BJ (cell line): Measurements from ENCODE around the gene SETD5. TPM values are rescaled to one million over a fixed set of nuclear protein-coding genes. Genes with fewer than 3 reads are reported as not detected.
A peak's percentile ranks its signal among the peaks of the same experiment; 100 is the strongest.

Source experiments
- CTCF ChIA-PET: fragments of 350-600 bp; formaldehyde crosslinking; extraction: SDS; loops from one replicate; lab custom pipeline; 2021; ENCODE audit warnings: antibody characterized with exemption, inconsistent platforms; lab: Yijun Ruan, JAX
- POLR2A ChIA-PET: fragments of 300-600 bp; sonication (Branson Sonifier 250); formaldehyde crosslinking; extraction: SDS; loops from one replicate; lab custom pipeline; 2021; ENCODE audit warnings: antibody characterized with exemption; lab: Charles Lee
- DNase-seq: peaks from one replicate; pipeline ENCODE4 v3.0.0-alpha.2; 2011; ENCODE audit warnings: low read depth
- H3K27me3 ChIP-seq: 2 replicates; pipeline ENCODE4 v1.6.0; 2011; ENCODE audit warnings: low read length; ENCODE audit not compliant: control insufficient read depth, insufficient read depth
- H3K36me3 ChIP-seq: 2 replicates; pipeline ENCODE4 v1.5.1; 2011; ENCODE audit warnings: low read length; ENCODE audit not compliant: control insufficient read depth, insufficient read depth
- H3K4me3 ChIP-seq: 2 replicates; pipeline ENCODE4 v1.5.1; 2011; ENCODE audit warnings: low read depth, mild to moderate bottlenecking, control low read depth, low read length
- CTCF ChIP-seq: IDR thresholded peaks from 2 replicates; pipeline ENCODE4 v1.5.1; 2011; ENCODE audit warnings: low read depth, mild to moderate bottlenecking, control low read depth, inconsistent platforms, low read length, moderate library complexity; ENCODE audit not compliant: insufficient read depth
- polyA plus RNA-seq: library from polyadenylated mRNA; depleted of rRNA; stranded (reverse); fragments of >200 nt; gene quantifications from 2 replicates; pipeline ENCODE4 v1.2.3, GENCODE V29; 2011

SETD5 gene
- polyA plus RNA-seq, 1 experiment, result 55.1 TPM

- POLR2A ChIA-PET, result interaction anchor here (0.6 kb wide), 1 partner anchor 116 kb away, joined by 9 read pairs; no protein-coding TSS in a partner anchor
- CTCF ChIA-PET, result interaction anchor here (0.6 to 2.0 kb wide), 4 partner anchors 8 to 27 kb away, joined by 5 to 10 read pairs (median 6); no protein-coding TSS in a partner anchor
- TF ChIP-seq CTCF, result peak; percentile 84
- Histone ChIP-seq H3K4me3 (no peak overlapping the region), H3K36me3 (no peaks in the 10 kb centered on the region), H3K27me3 (peaks cover 2% of the 10 kb centered on the region)
- peak; percentile 1 for DNase-seq
These were observed 103.0 kb downstream of the SETD5 start for GRCh38 chr3:9500108-9501050.

GRCh38 chr3:9501226-9501625, 103.8 kb downstream of the SETD5 start:
- no peaks in the 10 kb centered on the region for H3K36me3 ChIP-seq
- ChIA-PET POLR2A (no interaction called here), CTCF (interaction anchor here (0.6 to 3.8 kb wide), 4 partner anchors 9 to 15 kb away, joined by 5 to 35 read pairs (median 8); no protein-coding TSS in a partner anchor)
- no peak overlapping the region for H3K4me3 ChIP-seq
- peaks cover 2% of the 10 kb centered on the region for H3K27me3 ChIP-seq
- no peak for DNase-seq
- TF ChIP-seq CTCF, result no peak

- H3K36me3 ChIP-seq, result no peaks in the 10 kb centered on the region
- TF ChIP-seq CTCF, result peak; percentile 95
- ChIA-PET CTCF (interaction anchor here (0.7 to 3.8 kb wide), 11 partner anchors 9 to 192 kb away, joined by 3 to 35 read pairs (median 3); no protein-coding TSS in a partner anchor), POLR2A (no interaction called here)
- H3K4me3 ChIP-seq, result no peak overlapping the region
- peaks cover 5% of the 10 kb centered on the region for H3K27me3 ChIP-seq
- DNase-seq, result no peak
These were observed 105.9 kb downstream of the SETD5 start for GRCh38 chr3:9503283-9503682.

- CTCF ChIA-PET, result no interaction called here
- POLR2A ChIA-PET, result no interaction called here
- TF ChIP-seq CTCF, result no peak
These were observed 110.5 kb downstream of the SETD5 start for GRCh38 chr3:9507586-9508578.

More at GRCh38 chr3:9507586-9508578, 110.5 kb downstream of the SETD5 start:
- DNase-seq, result no peak
- Histone ChIP-seq H3K27me3 (peaks cover 15% of the 10 kb centered on the region), H3K36me3 (no peaks in the 10 kb centered on the region), H3K4me3 (no peak overlapping the region)
